Fibroblast of skin of abdomen (primary cell): ENCODE results near the gene MTMR3.

Experiments
- DNase-seq: peaks from one replicate; pipeline ENCODE4 v3.0.0-alpha.2; 2013

MTMR3 gene

GRCh38 chr22:29870574-29870973 is 12.4 kb upstream of the MTMR3 start:
- peak; percentile 38 for DNase-seq

GRCh38 chr22:29871684-29872083 is 11.3 kb upstream of the MTMR3 start:
- peak; percentile 59 for DNase-seq

GRCh38 chr22:29872144-29872893 is 10.7 kb upstream of the MTMR3 start:
- DNase-seq = no peak

GRCh38 chr22:29872989-29873388 is 10.0 kb upstream of the MTMR3 start:
- no peak for DNase-seq

- no peak for DNase-seq
These were observed 9.0 kb upstream of the MTMR3 start for GRCh38 chr22:29873943-29874342.

GRCh38 chr22:29877620-29878019 is 5.4 kb upstream of the MTMR3 start:
- DNase-seq = peak; percentile 70

GRCh38 chr22:29879753-29880152 is 3.2 kb upstream of the MTMR3 start:
- no peak for DNase-seq

GRCh38 chr22:29882716-29883044 is 294 bp upstream of the MTMR3 start:
- DNase-seq = no peak

GRCh38 chr22:29883775-29884097 is 762 bp downstream of the MTMR3 start:
- no peak for DNase-seq

- DNase-seq = no peak
These were observed 2.6 kb downstream of the MTMR3 start for GRCh38 chr22:29885610-29886009.

GRCh38 chr22:29886596-29886995 is 3.6 kb downstream of the MTMR3 start:
- DNase-seq = no peak

GRCh38 chr22:29887358-29887757 is 4.4 kb downstream of the MTMR3 start:
- no peak for DNase-seq

- no peak for DNase-seq
These were observed 7.8 kb downstream of the MTMR3 start for GRCh38 chr22:29890760-29891159.

GRCh38 chr22:29892315-29893156 is 9.6 kb downstream of the MTMR3 start:
- DNase-seq = no peak

- no peak for DNase-seq
These were observed 18.4 kb downstream of the MTMR3 start for GRCh38 chr22:29901354-29901753.

- no peak for DNase-seq
These were observed 20.4 kb downstream of the MTMR3 start for GRCh38 chr22:29903371-29903770.

GRCh38 chr22:29904020-29904419 is 21.0 kb downstream of the MTMR3 start:
- no peak for DNase-seq

GRCh38 chr22:29907753-29908515 is 25.0 kb downstream of the MTMR3 start:
- DNase-seq = peak; percentile 96

- no peak for DNase-seq
These were observed 29.2 kb downstream of the MTMR3 start for GRCh38 chr22:29912141-29912540.

GRCh38 chr22:29912605-29913398 is 29.8 kb downstream of the MTMR3 start:
- peak; percentile 92 for DNase-seq

GRCh38 chr22:29914165-29914564 is 31.2 kb downstream of the MTMR3 start:
- peak; percentile 78 for DNase-seq

GRCh38 chr22:29914991-29915533 is 32.1 kb downstream of the MTMR3 start:
- peak; percentile 48 for DNase-seq
